ENCODE measurements around the gene IL21. TPM values are rescaled to one million over a fixed set of nuclear protein-coding genes. Genes with fewer than 3 reads are reported as not detected.

Gene IL21
- polyA plus RNA-seq, 1 of the 3 experiments (the other 2 are of a cell fraction): not detected

DNA sequence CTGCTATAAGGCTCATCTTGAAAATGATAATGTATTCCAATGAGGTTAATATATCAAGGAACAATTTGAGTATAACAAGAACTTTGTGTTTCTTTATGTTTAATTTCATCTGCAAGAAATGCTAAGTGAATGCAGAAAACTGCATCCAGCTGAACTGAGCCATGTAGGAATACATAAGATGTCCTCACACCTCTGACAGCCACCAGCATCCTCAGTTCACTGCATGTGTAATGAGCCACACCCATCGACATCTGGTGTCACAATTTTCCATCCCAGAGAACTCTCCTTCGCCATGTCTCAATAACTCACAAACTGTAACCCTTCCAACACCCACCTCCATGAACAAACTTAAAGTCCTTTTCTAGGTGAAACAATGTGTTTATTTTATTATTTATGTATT is 3.3 kb upstream of the IL21 start:
- H3K9me2 ChIP-seq: no peaks in the 10 kb centered on the region
- no peak overlapping the region for H3K4me2 ChIP-seq
- TF ChIP-seq GABPA (IDR thresholded peaks at IDR 0.05; ENCODE audit: low read depth): no peak
- H3K9ac ChIP-seq: no peak overlapping the region
- no peaks in the 10 kb centered on the region for H3K27me3 ChIP-seq (ENCODE audit: insufficient read depth)
- no peaks in the 10 kb centered on the region for H3K36me3 ChIP-seq (replicated peaks in 1 of 2; ENCODE audit: control insufficient read depth in 1 of 2, insufficient read depth in 2 of 2, low read length in 1 of 2)
- no peaks in the 10 kb centered on the region for H3F3A ChIP-seq (replicated peaks; ENCODE audit: insufficient read depth)
- H3K27ac ChIP-seq (ENCODE audit: low read depth in 2 of 2, low read length in 1 of 2): no peak overlapping the region
- CTCF ChIA-PET: no interaction called here
- no peak overlapping the region for H2AFZ ChIP-seq (ENCODE audit: low read depth)
- no peak overlapping the region for H3K4me3 ChIP-seq (ENCODE audit: low read depth in 2 of 2, low read length in 1 of 2)
- H3K4me1 ChIP-seq (ENCODE audit: control insufficient read depth in 1 of 2, insufficient read depth in 2 of 2, low read depth in 1 of 2, low read length in 1 of 2): no peaks in the 10 kb centered on the region
- no peaks in the 10 kb centered on the region for H4K20me1 ChIP-seq (ENCODE audit: insufficient read depth)
- 36% methylated on average over 2 of the region's 2 CpGs for WGBS (ENCODE audit: low lambda C conversion rate)
- H3K9me3 ChIP-seq: no peaks in the 10 kb centered on the region
- H3K79me2 ChIP-seq (ENCODE audit: insufficient read depth): no peaks in the 10 kb centered on the region
- DNase-seq: no peak
- POLR2A ChIA-PET: no interaction called here

DNA sequence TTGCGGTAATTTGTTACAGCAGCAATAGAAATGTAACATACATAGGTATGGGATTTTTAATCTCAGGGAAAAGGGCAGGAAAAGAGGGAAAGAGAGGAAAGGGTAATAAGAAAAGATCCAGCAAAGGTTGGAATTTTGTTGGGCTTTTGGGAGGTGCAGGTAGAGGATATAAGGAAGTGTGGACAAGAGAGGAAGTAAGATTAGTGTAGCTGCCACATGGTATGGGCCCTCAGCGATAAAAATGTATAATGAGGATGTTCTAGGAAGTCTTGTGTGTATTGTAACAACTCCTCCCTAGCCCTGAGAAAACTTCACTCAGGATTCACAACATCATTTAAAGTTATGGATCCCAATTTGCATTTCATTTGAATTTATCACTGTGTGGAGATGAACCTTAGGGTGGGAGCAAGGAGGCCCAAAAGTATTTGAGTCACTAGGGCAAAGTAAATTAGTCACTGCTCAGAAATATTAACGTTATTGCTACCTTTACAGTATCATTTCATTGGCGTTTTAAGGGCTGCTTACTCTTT is 2.8 kb upstream of the IL21 start:
- H3K4me1 ChIP-seq (ENCODE audit: control insufficient read depth in 1 of 2, insufficient read depth in 2 of 2, low read depth in 1 of 2, low read length in 1 of 2): no peaks in the 10 kb centered on the region
- H3K9ac ChIP-seq: no peak overlapping the region
- no peak overlapping the region for H3K27ac ChIP-seq (ENCODE audit: low read depth in 2 of 2, low read length in 1 of 2)
- H3K27me3 ChIP-seq (ENCODE audit: insufficient read depth): no peaks in the 10 kb centered on the region
- ChIA-PET POLR2A (no interaction called here), CTCF (no interaction called here)
- no peaks in the 10 kb centered on the region for H3K36me3 ChIP-seq (replicated peaks in 1 of 2; ENCODE audit: control insufficient read depth in 1 of 2, insufficient read depth in 2 of 2, low read length in 1 of 2)
- 46% methylated on average over 4 of the region's 4 CpGs for WGBS (ENCODE audit: low lambda C conversion rate)
- no peaks in the 10 kb centered on the region for H4K20me1 ChIP-seq (ENCODE audit: insufficient read depth)
- no peaks in the 10 kb centered on the region for H3K9me3 ChIP-seq
- TF ChIP-seq RAD21 (IDR thresholded peaks at IDR 0.05; ENCODE audit: low read length) (no peak), NFIC (IDR thresholded peaks at IDR 0.05; ENCODE audit: borderline replicate concordance) (no peak), FOSL2 (IDR thresholded peaks at IDR 0.05; ENCODE audit: borderline replicate concordance, low read depth) (no peak), CHD2 (IDR thresholded peaks at IDR 0.05; ENCODE audit: low read length, partially characterized antibody) (no peak), CTCF (IDR thresholded peaks at IDR 0.05) (no peak), GABPA (IDR thresholded peaks at IDR 0.05; ENCODE audit: low read depth) (no peak), RCOR1 (IDR thresholded peaks at IDR 0.05; ENCODE audit: low read length) (no peak)
- no peaks in the 10 kb centered on the region for H3F3A ChIP-seq (replicated peaks; ENCODE audit: insufficient read depth)
- no peak overlapping the region for H3K4me3 ChIP-seq (ENCODE audit: low read depth in 2 of 2, low read length in 1 of 2)
- no peak overlapping the region for H2AFZ ChIP-seq (ENCODE audit: low read depth)
- no peak for DNase-seq
- no peak overlapping the region for H3K4me2 ChIP-seq
- no peaks in the 10 kb centered on the region for H3K79me2 ChIP-seq (ENCODE audit: insufficient read depth)
- H3K9me2 ChIP-seq: no peaks in the 10 kb centered on the region

GRCh38 chr4:122622400-122622799 is 1.5 kb upstream of the IL21 start:
- Histone ChIP-seq H3K9ac (no peak overlapping the region), H3K36me3 (replicated peaks in 1 of 2; ENCODE audit: control insufficient read depth in 1 of 2, insufficient read depth in 2 of 2, low read length in 1 of 2) (no peaks in the 10 kb centered on the region), H2AFZ (ENCODE audit: low read depth) (no peak overlapping the region), H3K27ac (ENCODE audit: low read depth in 2 of 2, low read length in 1 of 2) (no peak overlapping the region), H3K9me3 (no peaks in the 10 kb centered on the region), H3K27me3 (ENCODE audit: insufficient read depth) (no peaks in the 10 kb centered on the region), H3K4me1 (ENCODE audit: control insufficient read depth in 1 of 2, insufficient read depth in 2 of 2, low read depth in 1 of 2, low read length in 1 of 2) (no peaks in the 10 kb centered on the region), H3K9me2 (no peaks in the 10 kb centered on the region), H4K20me1 (ENCODE audit: insufficient read depth) (no peaks in the 10 kb centered on the region), H3K4me3 (ENCODE audit: low read depth in 2 of 2, low read length in 1 of 2) (no peak overlapping the region), H3K4me2 (no peak overlapping the region), H3F3A (replicated peaks; ENCODE audit: insufficient read depth) (no peaks in the 10 kb centered on the region), H3K79me2 (ENCODE audit: insufficient read depth) (no peaks in the 10 kb centered on the region)
- TF ChIP-seq YY1 (IDR thresholded peaks at IDR 0.05; ENCODE audit: low read depth) (no peak), RAD21 (IDR thresholded peaks at IDR 0.05; ENCODE audit: low read length) (no peak), JUND (IDR thresholded peaks at IDR 0.05) (no peak), POLR2AphosphoS5 (IDR thresholded peaks at IDR 0.05; ENCODE audit: low read depth, low read length) (no peak), TAF1 (IDR thresholded peaks at IDR 0.05; ENCODE audit: borderline replicate concordance, low read depth, low read length) (no peak), RXRA (IDR thresholded peaks at IDR 0.05; ENCODE audit: borderline replicate concordance, low read depth) (no peak), SMC3 (IDR thresholded peaks at IDR 0.05; ENCODE audit: low read depth, low read length) (no peak), EP300 (IDR thresholded peaks at IDR 0.05; ENCODE audit: borderline replicate concordance in 1 of 2, low read depth in 1 of 2, low read length in 1 of 2) (no peak), MXI1 (IDR thresholded peaks at IDR 0.05; ENCODE audit: low read depth, low read length) (no peak), TEAD4 (IDR thresholded peaks at IDR 0.05; ENCODE audit: borderline replicate concordance, insufficient read depth) (no peak), FOSL2 (IDR thresholded peaks at IDR 0.05; ENCODE audit: borderline replicate concordance, low read depth) (no peak), CHD2 (IDR thresholded peaks at IDR 0.05; ENCODE audit: low read length, partially characterized antibody) (no peak), NRF1 (IDR thresholded peaks at IDR 0.05; ENCODE audit: low read depth, low read length) (no peak)
- TF ChIP-seq, protein P1, sequence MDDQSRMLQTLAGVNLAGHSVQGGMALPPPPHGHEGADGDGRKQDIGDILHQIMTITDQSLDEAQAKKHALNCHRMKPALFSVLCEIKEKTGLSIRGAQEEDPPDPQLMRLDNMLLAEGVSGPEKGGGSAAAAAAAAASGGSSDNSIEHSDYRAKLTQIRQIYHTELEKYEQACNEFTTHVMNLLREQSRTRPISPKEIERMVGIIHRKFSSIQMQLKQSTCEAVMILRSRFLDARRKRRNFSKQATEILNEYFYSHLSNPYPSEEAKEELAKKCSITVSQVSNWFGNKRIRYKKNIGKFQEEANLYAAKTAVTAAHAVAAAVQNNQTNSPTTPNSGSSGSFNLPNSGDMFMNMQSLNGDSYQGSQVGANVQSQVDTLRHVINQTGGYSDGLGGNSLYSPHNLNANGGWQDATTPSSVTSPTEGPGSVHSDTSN (IDR thresholded peaks at IDR 0.05): no peak
- TF ChIP-seq, protein P2, sequence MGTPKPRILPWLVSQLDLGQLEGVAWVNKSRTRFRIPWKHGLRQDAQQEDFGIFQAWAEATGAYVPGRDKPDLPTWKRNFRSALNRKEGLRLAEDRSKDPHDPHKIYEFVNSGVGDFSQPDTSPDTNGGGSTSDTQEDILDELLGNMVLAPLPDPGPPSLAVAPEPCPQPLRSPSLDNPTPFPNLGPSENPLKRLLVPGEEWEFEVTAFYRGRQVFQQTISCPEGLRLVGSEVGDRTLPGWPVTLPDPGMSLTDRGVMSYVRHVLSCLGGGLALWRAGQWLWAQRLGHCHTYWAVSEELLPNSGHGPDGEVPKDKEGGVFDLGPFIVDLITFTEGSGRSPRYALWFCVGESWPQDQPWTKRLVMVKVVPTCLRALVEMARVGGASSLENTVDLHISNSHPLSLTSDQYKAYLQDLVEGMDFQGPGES (IDR thresholded peaks at IDR 0.05; ENCODE audit: low read depth, low read length): no peak
- TF ChIP-seq, protein P3, sequence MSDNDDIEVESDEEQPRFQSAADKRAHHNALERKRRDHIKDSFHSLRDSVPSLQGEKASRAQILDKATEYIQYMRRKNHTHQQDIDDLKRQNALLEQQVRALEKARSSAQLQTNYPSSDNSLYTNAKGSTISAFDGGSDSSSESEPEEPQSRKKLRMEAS (IDR thresholded peaks at IDR 0.05; ENCODE audit: low read depth): no peak
- POLR2A ChIA-PET: no interaction called here
- CTCF ChIA-PET: no interaction called here
- DNase-seq: no peak
- 11% methylated on average over 3 of the region's 3 CpGs for WGBS (ENCODE audit: low lambda C conversion rate)
